Measurements from ENCODE around the gene TMEM258. TPM values are rescaled to one million over a fixed set of nuclear protein-coding genes. Genes with fewer than 3 reads are reported as not detected.

Gene TMEM258
- total and polyA plus RNA-seq, 9 of the 15 experiments (the other 6 are each of a cell fraction or from before 2014, with no cell fraction given) = 97.2 to 856 (median 231) TPM

DNA sequence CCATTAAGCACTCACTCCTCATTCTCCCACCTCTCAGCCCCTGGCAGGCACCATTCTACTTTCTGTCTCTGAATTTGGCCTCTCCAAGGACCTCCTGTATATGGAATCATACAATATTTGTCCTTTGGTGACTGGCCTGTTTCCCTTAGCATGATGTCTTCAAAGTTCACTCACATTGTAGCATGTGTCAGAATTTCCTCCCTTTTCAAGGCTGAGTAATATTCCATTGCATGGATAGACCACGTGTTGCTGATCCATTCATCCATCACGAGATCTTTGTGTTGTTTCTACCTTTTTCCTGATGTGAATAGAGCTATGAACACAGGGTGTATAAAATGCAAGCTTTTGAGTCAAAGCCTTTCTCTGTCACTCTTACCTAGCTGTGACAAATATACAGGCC is 47.3 kb upstream of the TMEM258 start (continued):
- TF ChIP-seq GTF2E2 (tag; IDR thresholded peaks at IDR 0.05) (no peak), KDM1A (IDR thresholded peaks at IDR 0.05) (peak; percentile 61 to 75; a peak in 3 of 4 replicates), RAD21 (CRISPR knock-in tag; conservative IDR thresholded peaks at IDR 0.05 in 1 of 2, IDR thresholded peaks at IDR 0.05 in 1 of 2) (no peak), ZNF354B (CRISPR knock-in tag; IDR thresholded peaks at IDR 0.05) (no peak), RBM25 (IDR thresholded peaks at IDR 0.05; ENCODE audit: low read depth, low read length, severe bottlenecking) (peak; percentile 72), HNRNPUL1 (IDR thresholded peaks at IDR 0.05; ENCODE audit: low read length) (no peak), NR2C2 (CRISPR knock-in tag; IDR thresholded peaks at IDR 0.05) (no peak), NR2C2 (tag; IDR thresholded peaks at IDR 0.05) (no peak), ZNF146 (CRISPR knock-in tag; IDR thresholded peaks at IDR 0.05; ENCODE audit: unreplicated experiment) (peak; percentile 99), ZKSCAN3 (CRISPR knock-in tag; IDR thresholded peaks at IDR 0.05) (no peak), RBM39 (optimal IDR thresholded peaks at IDR 0.05; ENCODE audit: low read depth, low read length) (no peak), ZNF589 (CRISPR knock-in tag; IDR thresholded peaks at IDR 0.05; ENCODE audit: low read depth) (no peak), ZNF766 (CRISPR knock-in tag; conservative IDR thresholded peaks at IDR 0.05) (no peak), NFE2L1 (tag; IDR thresholded peaks at IDR 0.05; ENCODE audit: borderline replicate concordance, low read depth) (no peak), MEIS2 (IDR thresholded peaks at IDR 0.05; ENCODE audit: partially characterized antibody) (no peak), HDAC2 (IDR thresholded peaks at IDR 0.05) (0 out of 2 replicates have a peak, but pooled peaks have one; percentile 26), DPF2 (IDR thresholded peaks at IDR 0.05) (no peak)
- TF ChIP-seq, protein P1, sequence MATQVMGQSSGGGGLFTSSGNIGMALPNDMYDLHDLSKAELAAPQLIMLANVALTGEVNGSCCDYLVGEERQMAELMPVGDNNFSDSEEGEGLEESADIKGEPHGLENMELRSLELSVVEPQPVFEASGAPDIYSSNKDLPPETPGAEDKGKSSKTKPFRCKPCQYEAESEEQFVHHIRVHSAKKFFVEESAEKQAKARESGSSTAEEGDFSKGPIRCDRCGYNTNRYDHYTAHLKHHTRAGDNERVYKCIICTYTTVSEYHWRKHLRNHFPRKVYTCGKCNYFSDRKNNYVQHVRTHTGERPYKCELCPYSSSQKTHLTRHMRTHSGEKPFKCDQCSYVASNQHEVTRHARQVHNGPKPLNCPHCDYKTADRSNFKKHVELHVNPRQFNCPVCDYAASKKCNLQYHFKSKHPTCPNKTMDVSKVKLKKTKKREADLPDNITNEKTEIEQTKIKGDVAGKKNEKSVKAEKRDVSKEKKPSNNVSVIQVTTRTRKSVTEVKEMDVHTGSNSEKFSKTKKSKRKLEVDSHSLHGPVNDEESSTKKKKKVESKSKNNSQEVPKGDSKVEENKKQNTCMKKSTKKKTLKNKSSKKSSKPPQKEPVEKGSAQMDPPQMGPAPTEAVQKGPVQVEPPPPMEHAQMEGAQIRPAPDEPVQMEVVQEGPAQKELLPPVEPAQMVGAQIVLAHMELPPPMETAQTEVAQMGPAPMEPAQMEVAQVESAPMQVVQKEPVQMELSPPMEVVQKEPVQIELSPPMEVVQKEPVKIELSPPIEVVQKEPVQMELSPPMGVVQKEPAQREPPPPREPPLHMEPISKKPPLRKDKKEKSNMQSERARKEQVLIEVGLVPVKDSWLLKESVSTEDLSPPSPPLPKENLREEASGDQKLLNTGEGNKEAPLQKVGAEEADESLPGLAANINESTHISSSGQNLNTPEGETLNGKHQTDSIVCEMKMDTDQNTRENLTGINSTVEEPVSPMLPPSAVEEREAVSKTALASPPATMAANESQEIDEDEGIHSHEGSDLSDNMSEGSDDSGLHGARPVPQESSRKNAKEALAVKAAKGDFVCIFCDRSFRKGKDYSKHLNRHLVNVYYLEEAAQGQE (IDR thresholded peaks at IDR 0.05; ENCODE audit: borderline replicate concordance) = no peak
- TF ChIP-seq, protein P1 (CRISPR knock-in tag; IDR thresholded peaks at IDR 0.05; ENCODE audit: low read depth) = no peak
- TF ChIP-seq, protein P2, sequence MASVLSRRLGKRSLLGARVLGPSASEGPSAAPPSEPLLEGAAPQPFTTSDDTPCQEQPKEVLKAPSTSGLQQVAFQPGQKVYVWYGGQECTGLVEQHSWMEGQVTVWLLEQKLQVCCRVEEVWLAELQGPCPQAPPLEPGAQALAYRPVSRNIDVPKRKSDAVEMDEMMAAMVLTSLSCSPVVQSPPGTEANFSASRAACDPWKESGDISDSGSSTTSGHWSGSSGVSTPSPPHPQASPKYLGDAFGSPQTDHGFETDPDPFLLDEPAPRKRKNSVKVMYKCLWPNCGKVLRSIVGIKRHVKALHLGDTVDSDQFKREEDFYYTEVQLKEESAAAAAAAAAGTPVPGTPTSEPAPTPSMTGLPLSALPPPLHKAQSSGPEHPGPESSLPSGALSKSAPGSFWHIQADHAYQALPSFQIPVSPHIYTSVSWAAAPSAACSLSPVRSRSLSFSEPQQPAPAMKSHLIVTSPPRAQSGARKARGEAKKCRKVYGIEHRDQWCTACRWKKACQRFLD (CRISPR knock-in tag; IDR thresholded peaks at IDR 0.05) = no peak

Data from K562 (cell line).